Measurements from ENCODE around the gene SCD5. TPM values are rescaled to one million over a fixed set of nuclear protein-coding genes. Genes with fewer than 3 reads are reported as not detected.

The SCD5 gene
- polyA plus RNA-seq, 1 donor from 2014 or later, result 212 TPM

GRCh38 chr4:82621251-82621650 lies 177.3 kb downstream of the SCD5 start:
- no peak overlapping the region for H3K27ac ChIP-seq (ENCODE audit: low read length)
- no peaks in the 10 kb centered on the region for H4K20me1 ChIP-seq (ENCODE audit: insufficient read depth)
- no peaks in the 10 kb centered on the region for H3K9me3 ChIP-seq (ENCODE audit: low read length)
- no peak overlapping the region for H3K9ac ChIP-seq (ENCODE audit: low read length)
- H2AFZ ChIP-seq (ENCODE audit: low read depth, low read length), result no peak overlapping the region
- no peaks in the 10 kb centered on the region for H3K9me2 ChIP-seq (ENCODE audit: insufficient read depth, low read length)
- no peaks in the 10 kb centered on the region for H3K79me2 ChIP-seq (replicated peaks; ENCODE audit: insufficient read depth, low read length)
- no peak overlapping the region for H3K4me3 ChIP-seq (ENCODE audit: low read length)
- H3F3A ChIP-seq (ENCODE audit: insufficient read depth, low read length, poor library complexity, severe bottlenecking), result no peaks in the 10 kb centered on the region
- no peaks in the 10 kb centered on the region for H3K27me3 ChIP-seq (ENCODE audit: insufficient read depth, low read depth, low read length)
- no peak for TF ChIP-seq MXI1 (conservative IDR thresholded peaks at IDR 0.05; ENCODE audit: poor library complexity, severe bottlenecking)
- TF ChIP-seq SMC3 (conservative IDR thresholded peaks at IDR 0.05; ENCODE audit: poor library complexity), result no peak
- TF ChIP-seq CTCF (IDR thresholded peaks at IDR 0.05; ENCODE audit: poor library complexity, severe bottlenecking), result no peak
- no peak for TF ChIP-seq TAF1 (IDR thresholded peaks at IDR 0.05; ENCODE audit: low read depth)
- TF ChIP-seq RAD21 (conservative IDR thresholded peaks at IDR 0.05), result no peak
- no peak for TF ChIP-seq POLR2AphosphoS5 (IDR thresholded peaks at IDR 0.05)
- TF ChIP-seq EZH2 (IDR thresholded peaks at IDR 0.05; ENCODE audit: borderline replicate concordance, insufficient read depth, low read length, poor library complexity, severe bottlenecking), result no peak
- no peak for TF ChIP-seq EP300 (conservative IDR thresholded peaks at IDR 0.05; ENCODE audit: poor library complexity, severe bottlenecking)
- TF ChIP-seq REST (IDR thresholded peaks at IDR 0.05; ENCODE audit: borderline replicate concordance), result no peak
- no peaks in the 10 kb centered on the region for H3K36me3 ChIP-seq (ENCODE audit: insufficient read depth, low read length)
- no peak overlapping the region for H3K4me2 ChIP-seq (ENCODE audit: low read length)

GRCh38 chr4:82620126-82620735 lies 178.4 kb downstream of the SCD5 start:
- Histone ChIP-seq H3F3A (ENCODE audit: insufficient read depth, low read length, poor library complexity, severe bottlenecking) (no peaks in the 10 kb centered on the region), H4K20me1 (ENCODE audit: insufficient read depth) (no peaks in the 10 kb centered on the region), H2AFZ (ENCODE audit: low read depth, low read length) (no peak overlapping the region), H3K9me3 (ENCODE audit: low read length) (no peaks in the 10 kb centered on the region), H3K27me3 (ENCODE audit: insufficient read depth, low read depth, low read length) (no peaks in the 10 kb centered on the region), H3K4me3 (ENCODE audit: low read length) (no peak overlapping the region), H3K4me2 (ENCODE audit: low read length) (no peak overlapping the region), H3K9ac (ENCODE audit: low read length) (no peak overlapping the region), H3K36me3 (ENCODE audit: insufficient read depth, low read length) (no peaks in the 10 kb centered on the region), H3K79me2 (replicated peaks; ENCODE audit: insufficient read depth, low read length) (no peaks in the 10 kb centered on the region), H3K27ac (ENCODE audit: low read length) (no peak overlapping the region), H3K9me2 (ENCODE audit: insufficient read depth, low read length) (no peaks in the 10 kb centered on the region)
- no peak for TF ChIP-seq SMC3 (conservative IDR thresholded peaks at IDR 0.05; ENCODE audit: poor library complexity)
- TF ChIP-seq POLR2AphosphoS5 (IDR thresholded peaks at IDR 0.05), result no peak
- no peak for TF ChIP-seq REST (IDR thresholded peaks at IDR 0.05; ENCODE audit: borderline replicate concordance)
- TF ChIP-seq RAD21 (conservative IDR thresholded peaks at IDR 0.05), result no peak
- no peak for TF ChIP-seq TAF1 (IDR thresholded peaks at IDR 0.05; ENCODE audit: low read depth)

Measured in neural cell (in vitro differentiated cells).